ENCODE results near the gene ROMO1.

ROMO1 gene

DNA sequence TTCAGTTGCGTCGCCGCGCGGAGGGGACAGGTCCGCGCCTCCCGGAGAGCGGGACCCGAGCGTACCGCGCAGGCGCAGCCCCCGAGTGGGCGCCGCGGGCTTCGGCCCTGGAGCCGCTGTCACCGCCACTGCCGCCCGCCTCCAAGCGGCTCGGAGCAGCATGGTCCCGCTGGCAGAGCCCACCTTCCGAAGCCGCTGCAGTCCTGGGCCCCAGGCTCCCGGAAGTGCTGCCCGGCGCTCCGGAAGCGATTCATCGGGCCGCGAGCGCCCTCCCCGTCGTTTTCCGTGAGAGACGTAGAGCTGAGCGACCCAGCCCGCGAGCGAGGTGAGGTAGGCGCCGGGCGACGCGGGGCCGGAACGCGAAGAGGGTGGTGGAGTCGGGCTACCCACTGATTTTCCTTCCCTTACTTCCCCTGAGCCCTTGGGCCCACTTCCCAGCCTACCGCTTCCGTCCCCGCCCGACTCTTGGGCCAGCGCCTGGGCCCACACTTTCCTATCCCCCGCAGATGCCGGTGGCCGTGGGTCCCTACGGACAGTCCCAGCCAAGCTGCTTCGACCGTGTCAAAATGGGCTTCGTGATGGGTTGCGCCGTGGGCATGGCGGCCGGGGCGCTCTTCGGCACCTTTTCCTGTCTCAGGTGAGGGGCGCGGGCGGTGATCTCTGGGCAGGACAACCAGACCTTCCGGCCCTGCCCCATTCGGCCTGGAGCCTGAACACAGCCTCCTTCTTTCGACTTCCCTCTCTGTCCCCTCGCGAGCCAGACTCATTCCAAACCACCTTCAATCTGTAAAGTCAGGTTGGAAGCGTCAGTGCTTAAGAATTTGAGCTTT, at the start of gene ROMO1, which contains the start of gene NFS1:
Gene ROMO1 (plus strand): TSS at position 279 of the 830 bp plus-strand sequence. CDS start 228 bp downstream, at position 507.
Gene NFS1 (minus strand): TSS at position 226 of the 830 bp plus-strand sequence. CDS start 64 bp downstream, at position 162.
- peaks cover 19 to 24% of the 10 kb centered on the region in 2 experiments for H3K4me1 ChIP-seq (ENCODE audit: control insufficient read depth in 1 of 2, insufficient read depth in 1 of 2, low read depth in 1 of 2, low read length in 1 of 2)
- peak within 1 kb of the TSS; percentile 85 for H3K27ac ChIP-seq
- peaks cover 57% of the 10 kb centered on the region for H3K36me3 ChIP-seq
- H3K27me3 ChIP-seq, result no peaks in the 10 kb centered on the region
- H3K9me3 ChIP-seq, result no peaks in the 10 kb centered on the region
- peak within 1 kb of the TSS; percentile 75 to 87 for H3K4me3 ChIP-seq (ENCODE audit: low read depth in 1 of 2, low read length in 1 of 2)
- no peak for TF ChIP-seq CTCF (IDR thresholded peaks at IDR 0.05)

DNA sequence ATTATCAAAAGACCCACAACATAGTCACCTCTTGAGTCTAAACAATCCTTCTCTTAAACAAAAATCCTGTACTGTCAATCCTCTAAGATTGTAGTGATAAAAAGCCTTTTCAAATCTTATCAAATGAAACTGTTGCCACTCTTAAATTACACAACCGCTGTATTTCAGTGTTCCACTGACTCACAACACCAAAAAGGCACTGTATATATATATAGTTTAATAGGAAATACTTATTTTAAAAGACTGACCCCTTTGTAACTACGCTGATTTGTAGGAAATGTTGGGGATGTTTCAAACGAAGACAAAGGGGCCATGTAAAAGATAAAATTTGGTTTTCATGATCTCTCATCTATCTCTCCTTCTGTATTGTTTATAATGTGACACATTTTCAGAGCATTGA, 48.6 kb upstream of the ROMO1 start:
- Histone ChIP-seq H3K9me3 (no peaks in the 10 kb centered on the region), H3K36me3 (peaks cover 46% of the 10 kb centered on the region), H3K4me3 (ENCODE audit: low read depth in 1 of 2, low read length in 1 of 2) (no peak overlapping the region), H3K27ac (peak overlapping the region; percentile 19), H3K27me3 (no peaks in the 10 kb centered on the region), H3K4me1 (ENCODE audit: control insufficient read depth in 1 of 2, insufficient read depth in 1 of 2, low read depth in 1 of 2, low read length in 1 of 2) (peaks cover 4 to 8% of the 10 kb centered on the region in 2 experiments)
- no peak for TF ChIP-seq CTCF (IDR thresholded peaks at IDR 0.05)

- Histone ChIP-seq H3K27me3 (no peaks in the 10 kb centered on the region), H3K4me1 (ENCODE audit: control insufficient read depth in 1 of 2, insufficient read depth in 1 of 2, low read depth in 1 of 2, low read length in 1 of 2) (no peaks in the 10 kb centered on the region), H3K9me3 (no peaks in the 10 kb centered on the region), H3K27ac (no peak overlapping the region), H3K36me3 (peaks cover 46% of the 10 kb centered on the region), H3K4me3 (ENCODE audit: low read depth in 1 of 2, low read length in 1 of 2) (no peak overlapping the region)
- TF ChIP-seq CTCF (IDR thresholded peaks at IDR 0.05), result no peak
These were observed 47.2 kb upstream of the ROMO1 start for GRCh38 chr20:35651958-35652357.

DNA sequence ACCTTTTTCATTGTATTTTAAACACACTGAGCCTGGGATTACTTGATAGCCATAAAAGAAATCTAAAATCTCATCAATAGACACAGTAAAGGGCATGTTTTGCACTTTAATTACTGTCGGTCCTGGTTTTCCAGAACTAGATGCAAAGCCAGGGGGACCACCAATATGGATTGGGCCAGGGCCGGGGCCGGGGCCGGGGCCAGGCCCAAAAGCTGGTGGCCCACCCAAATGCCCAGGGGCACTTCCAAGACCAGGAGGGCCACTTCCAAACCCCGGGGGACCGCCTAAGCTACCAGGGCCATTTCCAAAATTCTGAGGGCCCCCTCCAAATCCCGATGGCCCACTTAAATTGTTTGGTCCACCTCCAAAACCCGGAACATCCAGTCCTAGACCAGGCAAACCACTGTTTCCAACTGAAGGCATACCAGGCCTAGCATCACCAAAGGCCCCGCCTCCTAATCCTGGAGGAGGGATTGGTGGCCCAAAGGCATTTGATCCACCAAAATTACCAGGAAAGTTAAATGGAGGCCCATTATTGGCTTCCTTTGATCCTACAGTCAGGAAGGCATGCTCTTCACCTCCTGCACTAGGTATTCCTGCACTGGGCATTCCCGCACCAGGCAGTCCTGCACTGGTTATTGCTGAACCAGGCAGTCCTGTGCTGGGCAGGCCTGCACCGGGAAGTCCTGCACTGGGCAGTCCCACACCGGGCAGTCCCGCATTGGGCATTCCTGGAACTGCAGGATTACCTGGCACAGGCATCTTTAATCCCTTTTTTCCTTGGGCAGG, 46.4 kb upstream of the ROMO1 start:
- Histone ChIP-seq H3K9me3 (no peaks in the 10 kb centered on the region), H3K4me3 (ENCODE audit: low read depth in 1 of 2, low read length in 1 of 2) (no peak overlapping the region), H3K36me3 (peaks cover 42% of the 10 kb centered on the region), H3K27me3 (no peaks in the 10 kb centered on the region), H3K27ac (no peak overlapping the region), H3K4me1 (ENCODE audit: control insufficient read depth in 1 of 2, insufficient read depth in 1 of 2, low read depth in 1 of 2, low read length in 1 of 2) (no peaks in the 10 kb centered on the region)
- no peak for TF ChIP-seq CTCF (IDR thresholded peaks at IDR 0.05)

DNA sequence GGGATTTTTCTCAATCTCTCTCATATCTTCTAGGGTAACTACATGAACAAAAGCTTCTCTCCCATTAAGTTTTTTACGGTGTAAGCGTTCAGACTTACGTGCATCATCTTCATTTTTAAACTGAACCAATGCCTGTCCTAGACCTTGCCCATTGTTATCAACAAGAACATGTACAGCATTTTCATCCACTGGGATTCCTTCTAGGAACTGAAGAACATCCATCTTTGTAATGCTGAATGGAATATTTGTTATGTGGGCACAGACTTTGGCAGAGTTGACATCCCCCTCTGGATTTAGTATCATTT, 45.8 kb upstream of the ROMO1 start:
- Histone ChIP-seq H3K27me3 (no peaks in the 10 kb centered on the region), H3K4me1 (ENCODE audit: control insufficient read depth in 1 of 2, insufficient read depth in 1 of 2, low read depth in 1 of 2, low read length in 1 of 2) (no peaks in the 10 kb centered on the region), H3K27ac (no peak overlapping the region), H3K9me3 (no peaks in the 10 kb centered on the region), H3K4me3 (ENCODE audit: low read depth in 1 of 2, low read length in 1 of 2) (no peak overlapping the region), H3K36me3 (peaks cover 42% of the 10 kb centered on the region)
- TF ChIP-seq CTCF (IDR thresholded peaks at IDR 0.05), result no peak

Data from neutrophil (primary cell).